ENCODE data around the gene GIPC3. TPM values are rescaled to one million over a fixed set of nuclear protein-coding genes. Genes with fewer than 3 reads are reported as not detected.

Gene GIPC3
- polyA plus RNA-seq, 1 of the 3 experiments (the other 2 are of a cell fraction), result 0.20 TPM

GRCh38 chr19:3603121-3603811 is 18.0 kb downstream of the GIPC3 start:
- ChIA-PET POLR2A (no interaction called here), CTCF (interaction anchor here (1.9 to 2.1 kb wide), 2 partner anchors 17 to 18 kb away, joined by 9 to 10 read pairs; partner anchors contain the start of gene GIPC3)
- H4K20me1 ChIP-seq (ENCODE audit: insufficient read depth), result no peaks in the 10 kb centered on the region

More at GRCh38 chr19:3603121-3603811, 18.0 kb downstream of the GIPC3 start:
- no peaks in the 10 kb centered on the region for H3K9me2 ChIP-seq
- H3F3A ChIP-seq (replicated peaks; ENCODE audit: insufficient read depth), result no peaks in the 10 kb centered on the region
- H2AFZ ChIP-seq (ENCODE audit: low read depth), result no peak overlapping the region
- no peaks in the 10 kb centered on the region for H3K9me3 ChIP-seq
- H3K27me3 ChIP-seq (ENCODE audit: insufficient read depth), result no peaks in the 10 kb centered on the region
- H3K36me3 ChIP-seq (replicated peaks in 1 of 2; ENCODE audit: control insufficient read depth in 1 of 2, insufficient read depth in 2 of 2, low read length in 1 of 2), result no peaks in the 10 kb centered on the region
- TF ChIP-seq RFX5 (IDR thresholded peaks at IDR 0.05; ENCODE audit: low read length), result no peak
- TF ChIP-seq GABPA (IDR thresholded peaks at IDR 0.05; ENCODE audit: low read depth), result no peak
- no peak for TF ChIP-seq TCF12 (IDR thresholded peaks at IDR 0.05)
- TF ChIP-seq CHD2 (IDR thresholded peaks at IDR 0.05; ENCODE audit: low read length, partially characterized antibody), result no peak
- no peak for TF ChIP-seq FOXM1 (IDR thresholded peaks at IDR 0.05; ENCODE audit: low read depth)
- no peak for TF ChIP-seq REST (IDR thresholded peaks at IDR 0.05; ENCODE audit: low read depth, low read length)
- no peak for TF ChIP-seq USF1 (IDR thresholded peaks at IDR 0.05; ENCODE audit: borderline replicate concordance, low read depth)
- TF ChIP-seq MAX (IDR thresholded peaks at IDR 0.05; ENCODE audit: low read depth), result no peak
- TF ChIP-seq RXRA (IDR thresholded peaks at IDR 0.05; ENCODE audit: borderline replicate concordance, low read depth), result no peak
- no peaks in the 10 kb centered on the region for H3K79me2 ChIP-seq (ENCODE audit: insufficient read depth)
- H3K4me2 ChIP-seq, result no peak overlapping the region
- peaks cover 8 to 14% of the 10 kb centered on the region in 2 experiments; a peak in 1 of 4 replicates for H3K4me1 ChIP-seq (ENCODE audit: control insufficient read depth in 1 of 2, insufficient read depth in 2 of 2, low read depth in 1 of 2, low read length in 1 of 2)
- no peak for DNase-seq
- H3K4me3 ChIP-seq (ENCODE audit: low read depth in 2 of 2, low read length in 1 of 2), result no peak overlapping the region
- WGBS (ENCODE audit: low lambda C conversion rate), result 83% methylated on average over 11 of the region's 23 CpGs
- no peak overlapping the region for H3K27ac ChIP-seq (ENCODE audit: low read depth in 2 of 2, low read length in 1 of 2)
- no peak overlapping the region for H3K9ac ChIP-seq

All from SK-N-SH (cell line).